IMR-90 (cell line): ENCODE results near the gene EPB41L5. TPM values are rescaled to one million over a fixed set of nuclear protein-coding genes. Genes with fewer than 3 reads are reported as not detected.

ENCODE experiments used
- ATAC-seq: fragments of 200-7000 bp; cut with Tn5 transposase; 2 replicates; pipeline ENCODE4 v1.9.1; 2020; ENCODE audit warnings: low read depth, mild to moderate bottlenecking, moderate library complexity
- BruUV-seq: library from RNA; stranded (reverse); fragments of 400-500 nt; replicated peaks from 2 replicates; lab custom pipeline; 2021; lab: Mats Ljungman, UMichigan
- CTCF ChIA-PET: fragments of 300-600 bp; formaldehyde crosslinking; extraction: SDS; loops from one replicate; lab custom pipeline; 2021; ENCODE audit warnings: antibody characterized with exemption; lab: Yijun Ruan, JAX
- POLR2A ChIA-PET: fragments of 300-600 bp; sonication (Branson Sonifier 250); formaldehyde crosslinking; loops from one replicate; lab custom pipeline; 2022; ENCODE audit warnings: antibody characterized with exemption; ENCODE audit not compliant: unreplicated experiment; lab: Charles Lee
- DNase-seq: peaks from one replicate; pipeline ENCODE4 v3.0.0; 2013
- H2AFZ ChIP-seq: replicated peaks from 2 replicates; pipeline ENCODE3; 2013; ENCODE audit warnings: low read length, mild to moderate bottlenecking; ENCODE audit not compliant: poor library complexity
- H2AK5ac ChIP-seq: 2 replicates; pipeline ENCODE4 v1.6.1; 2013; ENCODE audit warnings: low read depth, low read length, inconsistent platforms
- H2AK9ac ChIP-seq: replicated peaks from 2 replicates; pipeline ENCODE3; 2013; ENCODE audit warnings: mild to moderate bottlenecking, low read depth, low read length, moderate library complexity; ENCODE audit not compliant: poor library complexity
- H2BK120ac ChIP-seq: 2 replicates; pipeline ENCODE4 v1.6.1; 2013; ENCODE audit warnings: low read depth, low read length, inconsistent platforms
- H2BK15ac ChIP-seq: 3 replicates; pipeline ENCODE4 v1.6.1; 2013; ENCODE audit warnings: low read depth, low read length, inconsistent platforms
- H2BK20ac ChIP-seq: 2 replicates; pipeline ENCODE4 v1.6.1; 2013; ENCODE audit warnings: low read depth, mild to moderate bottlenecking, inconsistent platforms, low read length, moderate library complexity
- H2BK5ac ChIP-seq: 2 replicates; pipeline ENCODE4 v1.6.1; 2013; ENCODE audit warnings: mild to moderate bottlenecking, low read depth, low read length, inconsistent platforms; ENCODE audit not compliant: poor library complexity, severe bottlenecking
- H3K14ac ChIP-seq: replicated peaks from 2 replicates; pipeline ENCODE4 v1.6.1; 2013; ENCODE audit warnings: low read depth, low read length, inconsistent platforms
- H3K18ac ChIP-seq: 2 replicates; pipeline ENCODE4 v1.6.1; 2013; ENCODE audit warnings: low read depth, low read length, control low read depth
- H3K23ac ChIP-seq: 2 replicates; pipeline ENCODE4 v1.6.1; 2013; ENCODE audit warnings: low read depth, low read length, inconsistent platforms
- H3K27ac ChIP-seq: 2 replicates; pipeline ENCODE4 v1.5.1; 2013; ENCODE audit warnings: mild to moderate bottlenecking, control low read depth, low read length; ENCODE audit not compliant: insufficient read depth
- H3K27me3 ChIP-seq: 2 replicates; pipeline ENCODE4 v1.6.1; 2013; ENCODE audit warnings: low read length; ENCODE audit not compliant: control insufficient read depth, insufficient read depth
- H3K36me3 ChIP-seq: 2 replicates; pipeline ENCODE4 v1.6.1; 2013; ENCODE audit warnings: low read length, mixed read lengths; ENCODE audit not compliant: control insufficient read depth, insufficient read depth
- H3K4ac ChIP-seq: 2 replicates; pipeline ENCODE4 v1.6.1; 2013; ENCODE audit warnings: low read depth, low read length, inconsistent platforms
- H3K4me1 ChIP-seq: 2 replicates; pipeline ENCODE4 v1.6.1; 2013; ENCODE audit warnings: low read length, mixed read lengths; ENCODE audit not compliant: control insufficient read depth, insufficient read depth
- H3K4me2 ChIP-seq: 2 replicates; pipeline ENCODE4 v1.6.1; 2013; ENCODE audit warnings: low read depth, mild to moderate bottlenecking, control low read depth, low read length, moderate library complexity
- H3K4me3 ChIP-seq: 2 replicates; pipeline ENCODE4 v1.5.1; 2013; ENCODE audit warnings: low read depth, mild to moderate bottlenecking, control low read depth, low read length, moderate library complexity; ENCODE audit not compliant: insufficient read depth
- H3K56ac ChIP-seq: 2 replicates; pipeline ENCODE4 v1.6.1; 2013; ENCODE audit warnings: low read length, inconsistent platforms; ENCODE audit not compliant: insufficient read depth; ENCODE audit errors: extremely low read depth
- H3K79me1 ChIP-seq, 2 experiments: 2 replicates each; pipeline ENCODE4 v1.6.1; 2013; ENCODE audit warnings: low read length in 2 of 2, inconsistent platforms in 1 of 2, low read depth in 1 of 2
- H3K9ac ChIP-seq: 2 replicates; pipeline ENCODE4 v1.6.1; 2013; ENCODE audit warnings: low read depth, low read length, control low read depth
- H3K9me1 ChIP-seq: 2 replicates; pipeline ENCODE4 v1.6.1; 2013; ENCODE audit warnings: low read length, inconsistent platforms; ENCODE audit not compliant: insufficient read depth
- H3K9me3 ChIP-seq: 2 replicates; pipeline ENCODE4 v1.6.1; 2013; ENCODE audit warnings: low read length; ENCODE audit not compliant: control insufficient read depth, insufficient read depth
- H4K20me1 ChIP-seq: 2 replicates; pipeline ENCODE4 v1.6.1; 2013; ENCODE audit warnings: low read length, inconsistent platforms; ENCODE audit not compliant: insufficient read depth
- H4K5ac ChIP-seq: 2 replicates; pipeline ENCODE4 v1.6.1; 2013; ENCODE audit warnings: mild to moderate bottlenecking, low read depth, low read length, control low read depth
- H4K8ac ChIP-seq, 2 experiments: 2 replicates each; pipeline ENCODE4 v1.6.1; 2013; ENCODE audit warnings: low read depth in 2 of 2, low read length in 2 of 2, control low read depth in 1 of 2, inconsistent platforms in 1 of 2
- H4K91ac ChIP-seq: 2 replicates; pipeline ENCODE4 v1.6.1; 2013; ENCODE audit warnings: low read depth, low read length, inconsistent platforms; ENCODE audit not compliant: insufficient read depth
- BHLHE40 ChIP-seq: fragments of 150-350 bp; IDR thresholded peaks from 2 replicates; pipeline ENCODE4 v1.6.1; 2016; ENCODE audit warnings: mild to moderate bottlenecking, low read depth, low read length
- CEBPB ChIP-seq: IDR thresholded peaks from 2 replicates; pipeline ENCODE4 v1.6.1; 2012; ENCODE audit warnings: low read depth, low read length, improper control_type of control experiment
- CHD1 ChIP-seq: IDR thresholded peaks from 2 replicates; pipeline ENCODE4 v1.6.1; 2012; ENCODE audit warnings: low read depth, low read length, improper control_type of control experiment
- CTCF ChIP-seq: conservative IDR thresholded peaks from 2 replicates; pipeline ENCODE4 v1.5.1; 2012; ENCODE audit warnings: mild to moderate bottlenecking, low read depth, low read length, improper control_type of control experiment
- ELK1 ChIP-seq: fragments of 150-350 bp; IDR thresholded peaks from 2 replicates; pipeline ENCODE4 v1.6.1; 2016; ENCODE audit warnings: low read depth, mild to moderate bottlenecking, low read length, moderate library complexity, borderline replicate concordance
- MAZ ChIP-seq: IDR thresholded peaks from 2 replicates; pipeline ENCODE4 v1.6.1; 2012; ENCODE audit warnings: low read depth, mild to moderate bottlenecking, low read length, improper control_type of control experiment, moderate library complexity, borderline replicate concordance
- MXI1 ChIP-seq: IDR thresholded peaks from 2 replicates; pipeline ENCODE4 v1.6.1; 2012; ENCODE audit warnings: low read depth, mild to moderate bottlenecking, low read length, moderate library complexity, borderline replicate concordance
- NFE2L2 ChIP-seq: fragments of 150-350 bp; IDR thresholded peaks from 2 replicates; pipeline ENCODE4 v1.6.1; 2016; ENCODE audit warnings: low read depth, mild to moderate bottlenecking, low read length
- POLR2A ChIP-seq: IDR thresholded peaks from 2 replicates; pipeline ENCODE4 v1.6.1; 2012; ENCODE audit warnings: mild to moderate bottlenecking, low read depth, low read length
- RAD21 ChIP-seq: IDR thresholded peaks from 2 replicates; pipeline ENCODE4 v1.6.1; 2012; ENCODE audit warnings: low read length, improper control_type of control experiment
- RCOR1 ChIP-seq: IDR thresholded peaks from 2 replicates; pipeline ENCODE4 v1.6.1; 2012; ENCODE audit warnings: mild to moderate bottlenecking, low read length, improper control_type of control experiment; ENCODE audit not compliant: insufficient replicate concordance
- RFX5 ChIP-seq: IDR thresholded peaks from 2 replicates; pipeline ENCODE4 v1.8.0; 2012; ENCODE audit warnings: low read depth, mild to moderate bottlenecking, low read length, moderate library complexity
- SMC3 ChIP-seq: fragments of 150-350 bp; IDR thresholded peaks from 2 replicates; pipeline ENCODE4 v1.6.1; 2016; ENCODE audit warnings: low read depth, mild to moderate bottlenecking, antibody characterized with exemption, low read length, moderate library complexity
- USF2 ChIP-seq: fragments of 150-350 bp; IDR thresholded peaks from 2 replicates; pipeline ENCODE4 v1.6.1; 2017; ENCODE audit warnings: mild to moderate bottlenecking, antibody characterized with exemption, low read length, low read depth
- WGBS, 2 experiments: methylation state at CpG; one replicate each; pipeline versions ENCODE4 v1.1.5 to v1.1.7; 2013; ENCODE audit warnings: missing lambda C conversion rate in 2 of 2; ENCODE audit not compliant: insufficient read length in 1 of 2; ENCODE audit errors: extremely low coverage in 2 of 2; 5-methylcytosine and 5-hydroxymethylcytosine counted together
- dilution Hi-C: fragments of 300-500 bp; cut with HindIII; formaldehyde crosslinking; loops from one replicate; pipeline ENCODE4 v1.14.3; 2018; ENCODE audit warnings: low sequenced_read_pairs; ENCODE audit not compliant: unreplicated experiment
- in situ Hi-C: fragments of 300-500 bp; cut with MboI; formaldehyde crosslinking; loops from 3 replicates; pipeline ENCODE4 v1.14.3; 2019; ENCODE audit warnings: low sequenced_read_pairs, inconsistent platforms, mixed read lengths
- intact Hi-C: fragments of 100-400 bp; cut with micrococcal nuclease; formaldehyde crosslinking; loops from 2 replicates; pipeline ENCODE4 v1.10.0; 2022
- polyA plus RNA-seq, 3 experiments: library from polyadenylated mRNA; depleted of rRNA; stranded (reverse); fragments of >200 nt; gene quantifications; 2 replicates each; pipeline ENCODE4 v1.2.3, GENCODE V29; 2012; ENCODE audit warnings: low replicate concordance in 1 of 3
- total RNA-seq: library from RNA; depleted of rRNA; stranded (reverse); fragments of >200 nt; gene quantifications from 2 replicates; pipeline ENCODE4 v1.2.3, GENCODE V29; 2012

Gene EPB41L5
- total and polyA plus RNA-seq, 2 of the 4 experiments (the other 2 are of a cell fraction) = 5.1 to 10.6 TPM

GRCh38 chr2:120142528-120143219, 129.8 kb downstream of the EPB41L5 start:
- no peaks in the 10 kb centered on the region for H3K9me3 ChIP-seq
- no peaks in the 10 kb centered on the region for H3K79me1 ChIP-seq
- H3K4ac ChIP-seq = no peak overlapping the region
- H2AFZ ChIP-seq = no peak overlapping the region
- dilution Hi-C loops (no loop called here), in situ Hi-C loops (no loop called here), intact Hi-C loops (no loop called here)
- no peak overlapping the region for H3K18ac ChIP-seq
- H3K23ac ChIP-seq = no peak overlapping the region
- H2BK20ac ChIP-seq = no peak overlapping the region
- no peak overlapping the region for H3K4me3 ChIP-seq
- H2AK5ac ChIP-seq = no peak overlapping the region
- ChIA-PET CTCF (no interaction called here), POLR2A (no interaction called here)
- H4K20me1 ChIP-seq = no peaks in the 10 kb centered on the region
- no peak overlapping the region for H3K4me2 ChIP-seq
- no peaks in the 10 kb centered on the region for H3K4me1 ChIP-seq
- no peak overlapping the region for H4K91ac ChIP-seq
- no peaks in the 10 kb centered on the region for H3K27me3 ChIP-seq
- ATAC-seq = no peak
- H4K8ac ChIP-seq = no peak overlapping the region
- no peak overlapping the region for H2AK9ac ChIP-seq
- no peak overlapping the region for H2BK5ac ChIP-seq
- no peak overlapping the region for H2BK120ac ChIP-seq
- no peak overlapping the region for H3K56ac ChIP-seq
- no peak overlapping the region for H3K9ac ChIP-seq
- H3K27ac ChIP-seq = no peak overlapping the region
- H4K5ac ChIP-seq = no peak overlapping the region
- WGBS, 2 experiments = 80% methylated on average over 1 of the region's 2 CpGs; no CpG with 5 or more reads in 1 of the 2 experiments
- no TSS peak for BruUV-seq
- H3K14ac ChIP-seq = no peak overlapping the region
- no peak for DNase-seq
- no peaks in the 10 kb centered on the region for H3K9me1 ChIP-seq
- TF ChIP-seq RAD21 (no peak), POLR2A (no peak), CTCF (no peak), MXI1 (no peak), MAZ (no peak), RCOR1 (no peak), CHD1 (no peak), CEBPB (no peak), SMC3 (no peak), ELK1 (no peak), BHLHE40 (no peak), USF2 (no peak), RFX5 (no peak), NFE2L2 (no peak)
- H3K36me3 ChIP-seq = no peaks in the 10 kb centered on the region; the same call in 1 of the 2 replicates
- H2BK15ac ChIP-seq = no peak overlapping the region
